K562 (cell line): ENCODE measurements around the gene VDAC2. TPM values are rescaled to one million over a fixed set of nuclear protein-coding genes. Genes with fewer than 3 reads are reported as not detected.

Source experiments
- ATAC-seq: fragments of 200-7000 bp; cut with Tn5 transposase; 3 replicates; pipeline ENCODE4 v1.9.1; 2020; ENCODE audit warnings: moderate library complexity
- BruUV-seq: library from RNA; stranded (reverse); fragments of 400-500 nt; replicated peaks from 2 replicates; lab custom pipeline; 2021; lab: Mats Ljungman, UMichigan
- CTCF ChIA-PET: fragments of 300-600 bp; formaldehyde crosslinking; extraction: SDS; loops from one replicate; lab custom pipeline; 2021; ENCODE audit warnings: low intra/inter-chr PET ratio; lab: Yijun Ruan, JAX
- POLR2A ChIA-PET: fragments of 300-600, 350-650 bp; sonication (Branson Sonifier 250); formaldehyde crosslinking; extraction: SDS; loops from one replicate; lab custom pipeline; 2021; ENCODE audit warnings: antibody characterized with exemption, inconsistent platforms; lab: Yijun Ruan, JAX
- DNase-seq, 4 experiments: peaks; one replicate each; pipeline versions ENCODE4 v3.0.0 to v3.0.0-alpha.2; 2011 to 2018; ENCODE audit warnings: low spot score in 3 of 4, mixed read lengths in 3 of 4; ENCODE audit errors: extremely low read depth in 1 of 4
- FAIRE-seq: peaks from 2 replicates; lab custom pipeline; 2011; peaks lifted over from hg19 to GRCh38; lab: Jason Lieb, UNC
- H2AFZ ChIP-seq: 2 replicates; pipeline ENCODE4 v1.6.0; 2011; ENCODE audit warnings: low read depth, low read length, control low read depth, inconsistent platforms
- H3K27ac ChIP-seq: fragments of 200-600 bp; 3 replicates; pipeline ENCODE4 v1.8.0; 2011; ENCODE audit warnings: low read depth, mild to moderate bottlenecking, control low read depth, inconsistent platforms, low read length, moderate library complexity, mixed read lengths; ENCODE audit errors: extremely low read depth
- H3K27me3 ChIP-seq, 2 experiments: fragments of 300-600 bp in 1 of 2; 2 replicates in 1 of 2; 3 replicates in 1 of 2; pipeline versions ENCODE4 v1.6.0 to v1.8.0; 2011; ENCODE audit warnings: inconsistent platforms in 2 of 2, low read length in 2 of 2, mild to moderate bottlenecking in 1 of 2, mixed read lengths in 1 of 2, moderate library complexity in 1 of 2; ENCODE audit not compliant: control insufficient read depth in 2 of 2, insufficient read depth in 2 of 2
- H3K36me3 ChIP-seq: fragments of 300-600 bp; 3 replicates; pipeline ENCODE4 v1.8.0; 2011; ENCODE audit warnings: mild to moderate bottlenecking, low read length, inconsistent platforms; ENCODE audit not compliant: control insufficient read depth, insufficient read depth
- H3K4me1 ChIP-seq, 2 experiments: fragments of 200-600 bp in 1 of 2; replicated peaks in 1 of 2; 2 replicates in 1 of 2; 3 replicates in 1 of 2; pipeline versions ENCODE4 v1.5.1 to v1.8.0; 2011; ENCODE audit warnings: inconsistent platforms in 2 of 2, low read length in 2 of 2, mild to moderate bottlenecking in 1 of 2, mixed read lengths in 1 of 2, moderate library complexity in 1 of 2; ENCODE audit not compliant: control insufficient read depth in 2 of 2, insufficient read depth in 2 of 2
- H3K4me2 ChIP-seq: 2 replicates; pipeline ENCODE4 v1.6.1; 2011; ENCODE audit warnings: low read length, control low read depth, inconsistent platforms, mixed read lengths; ENCODE audit not compliant: insufficient read depth
- H3K4me3 ChIP-seq: fragments of 200-600 bp; sonication (generic), shearing (Covaris generic); 2 replicates; pipeline ENCODE4 v1.5.1; 2016; ENCODE audit warnings: control low read depth, inconsistent platforms
- H3K79me2 ChIP-seq: fragments of 200-600 bp; 3 replicates; pipeline ENCODE4 v1.8.0; 2011; ENCODE audit warnings: low read length, inconsistent platforms; ENCODE audit not compliant: control insufficient read depth, insufficient read depth
- H3K9ac ChIP-seq, 2 experiments: 2 replicates each; pipeline versions ENCODE4 v1.6.0 to v1.6.1; 2011; ENCODE audit warnings: low read depth in 2 of 2, low read length in 2 of 2, control low read depth in 1 of 2, inconsistent platforms in 1 of 2, mild to moderate bottlenecking in 1 of 2, mixed read lengths in 1 of 2; ENCODE audit not compliant: insufficient read depth in 1 of 2
- H3K9me1 ChIP-seq: one replicate; pipeline ENCODE4 v1.6.0; 2011; ENCODE audit warnings: inconsistent platforms, mild to moderate bottlenecking, low read length, moderate library complexity; ENCODE audit not compliant: control insufficient read depth, insufficient read depth
- H3K9me3 ChIP-seq: replicated peaks from 2 replicates; pipeline ENCODE4 v1.5.1; 2011; ENCODE audit warnings: low read depth, low read length, inconsistent platforms; ENCODE audit not compliant: control insufficient read depth, insufficient read depth
- H4K20me1 ChIP-seq: replicated peaks from 2 replicates; pipeline ENCODE4 v1.6.1; 2011; ENCODE audit warnings: low read length, inconsistent platforms, mixed read lengths; ENCODE audit not compliant: control insufficient read depth, insufficient read depth
- CREM ChIP-seq: IDR thresholded peaks from 2 replicates; pipeline ENCODE4 v1.6.1; 2014; ENCODE audit warnings: antibody characterized with exemption, low read depth
- STAT5B ChIP-seq: fragments of 250-450 bp; sonication (Bioruptor Pico); IDR thresholded peaks from 2 replicates; pipeline ENCODE4 v1.8.0; 2021; ENCODE audit warnings: mild to moderate bottlenecking, inconsistent platforms
- TCF7 ChIP-seq: sonication (generic); IDR thresholded peaks from 2 replicates; pipeline ENCODE4 v1.6.1; 2016; ENCODE audit warnings: antibody characterized with exemption, borderline replicate concordance
- ZNF134 ChIP-seq: fragments of 250-450 bp; sonication (Bioruptor Pico); conservative IDR thresholded peaks from 2 replicates; pipeline ENCODE4 v1.4.0; 2020
- WGBS: fragments of 100-300 bp; shearing (Covaris generic); methylation state at CpG from one replicate; pipeline ENCODE4 v1.1.6; 2016; ENCODE audit warnings: low coverage, mixed read lengths; ENCODE audit not compliant: insufficient coverage; ENCODE audit errors: missing lambda C conversion rate; 5-methylcytosine and 5-hydroxymethylcytosine counted together
- in situ Hi-C: fragments of 300-500 bp; cut with MboI; formaldehyde crosslinking; loops from 4 replicates; pipeline ENCODE4 v1.15.0; 2018; ENCODE audit warnings: inconsistent platforms, mixed read lengths
- intact Hi-C: fragments of 100-400 bp; cut with micrococcal nuclease; formaldehyde crosslinking; loops from 2 replicates; pipeline ENCODE4 v1.14.2; 2022
- polyA plus RNA-seq, 8 experiments: library from polyadenylated mRNA; depleted of rRNA in 4 of 8; stranded (reverse) in 5 of 8; unstranded in 3 of 8; fragments of >200 nt; fragmentation: Nextera tagmentation in 2 of 8; fragmentation: Illumina TruSeq in 1 of 8; extraction: Ambion mirVana in 2 of 8; extraction: Trizol in 1 of 8; gene quantifications; 2 replicates each; pipeline versions ENCODE4 v1.2.1 to v1.2.3, GENCODE V29; 2011 to 2014; ENCODE audit warnings: inconsistent platforms in 1 of 8, missing spikeins in 1 of 8
- total RNA-seq, 7 experiments: library from RNA; depleted of rRNA in 6 of 7; stranded (reverse); fragments of >200 nt in 6 of 7; fragmentation: Illumina TruSeq in 2 of 7; extraction: Trizol in 2 of 7; gene quantifications; 2 replicates each; pipeline versions ENCODE4 v1.2.1 to v1.2.3, GENCODE V29; 2011 to 2021; ENCODE audit warnings: low replicate concordance in 1 of 7
- TF ChIP-seq, protein P1 (sequence below): sonication (generic); formaldehyde crosslinking; IDR thresholded peaks from 2 replicates; pipeline ENCODE4 v1.8.1; 2023; ENCODE audit warnings: missing genetic modification reagents, mild to moderate bottlenecking, borderline replicate concordance

The VDAC2 gene
- total and polyA plus RNA-seq, 9 of the 15 experiments (the other 6 are each of a cell fraction or from before 2014, with no cell fraction given) = 139 to 450 (median 250) TPM

DNA sequence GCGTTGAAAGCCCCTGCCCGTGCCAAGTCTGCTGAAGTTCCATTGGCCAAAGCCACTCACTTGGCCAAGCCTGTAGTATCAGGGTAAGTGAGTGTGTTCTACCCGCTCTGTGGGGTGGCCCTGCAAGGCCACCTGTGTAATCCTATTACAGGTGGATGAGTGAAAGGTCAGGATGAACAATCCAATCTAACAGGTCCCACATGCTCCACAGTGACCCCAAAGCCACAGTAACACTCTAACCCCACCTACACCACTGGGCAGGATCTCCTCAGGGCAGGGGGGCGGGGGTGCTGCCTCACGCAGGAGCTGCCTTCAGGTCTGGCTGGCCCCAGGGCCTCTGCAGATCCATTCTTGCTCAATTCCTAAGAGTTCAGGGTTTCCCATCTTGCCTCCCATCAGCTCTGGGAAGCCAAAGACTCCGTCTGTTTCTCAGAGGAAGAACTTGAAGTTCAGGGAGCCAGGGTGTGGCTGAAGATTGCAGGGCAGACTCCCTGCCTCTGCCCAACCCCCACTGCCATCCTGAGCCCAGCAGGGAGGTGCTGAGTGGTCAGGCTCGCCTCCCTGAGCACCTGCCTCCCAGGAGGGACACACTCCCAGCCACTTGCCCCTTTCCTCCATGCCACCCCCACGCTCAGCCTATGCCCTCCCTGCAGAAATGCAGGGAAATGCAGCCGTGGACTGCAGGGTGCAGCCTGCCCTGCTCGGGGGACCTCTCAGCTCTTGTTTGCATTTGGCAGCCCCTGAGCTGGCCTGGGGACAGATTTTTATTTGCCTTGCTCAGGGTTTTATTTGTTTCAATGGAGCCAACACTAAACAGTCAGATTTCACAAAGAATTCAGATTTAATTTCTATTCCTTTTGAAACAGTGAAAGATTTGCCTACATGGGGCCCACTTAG is 35.0 kb downstream of the VDAC2 start:
- POLR2A ChIA-PET = interaction anchor here (1.5 to 2.4 kb wide), 2 partner anchors 8 to 10 kb away, joined by 5 to 14 read pairs; partner anchors contain the start of gene COMTD1
- DNase-seq = no peak
- Histone ChIP-seq H3K27ac (no peak overlapping the region), H3K36me3 (no peaks in the 10 kb centered on the region), H3K79me2 (no peaks in the 10 kb centered on the region), H3K9ac (peak overlapping the region in 1 of 2 experiments; percentile 32; a peak in 2 of 4 replicates)
- intact Hi-C loops = no loop called here
- TF ChIP-seq CREM = no peak
- TF ChIP-seq, protein P1, sequence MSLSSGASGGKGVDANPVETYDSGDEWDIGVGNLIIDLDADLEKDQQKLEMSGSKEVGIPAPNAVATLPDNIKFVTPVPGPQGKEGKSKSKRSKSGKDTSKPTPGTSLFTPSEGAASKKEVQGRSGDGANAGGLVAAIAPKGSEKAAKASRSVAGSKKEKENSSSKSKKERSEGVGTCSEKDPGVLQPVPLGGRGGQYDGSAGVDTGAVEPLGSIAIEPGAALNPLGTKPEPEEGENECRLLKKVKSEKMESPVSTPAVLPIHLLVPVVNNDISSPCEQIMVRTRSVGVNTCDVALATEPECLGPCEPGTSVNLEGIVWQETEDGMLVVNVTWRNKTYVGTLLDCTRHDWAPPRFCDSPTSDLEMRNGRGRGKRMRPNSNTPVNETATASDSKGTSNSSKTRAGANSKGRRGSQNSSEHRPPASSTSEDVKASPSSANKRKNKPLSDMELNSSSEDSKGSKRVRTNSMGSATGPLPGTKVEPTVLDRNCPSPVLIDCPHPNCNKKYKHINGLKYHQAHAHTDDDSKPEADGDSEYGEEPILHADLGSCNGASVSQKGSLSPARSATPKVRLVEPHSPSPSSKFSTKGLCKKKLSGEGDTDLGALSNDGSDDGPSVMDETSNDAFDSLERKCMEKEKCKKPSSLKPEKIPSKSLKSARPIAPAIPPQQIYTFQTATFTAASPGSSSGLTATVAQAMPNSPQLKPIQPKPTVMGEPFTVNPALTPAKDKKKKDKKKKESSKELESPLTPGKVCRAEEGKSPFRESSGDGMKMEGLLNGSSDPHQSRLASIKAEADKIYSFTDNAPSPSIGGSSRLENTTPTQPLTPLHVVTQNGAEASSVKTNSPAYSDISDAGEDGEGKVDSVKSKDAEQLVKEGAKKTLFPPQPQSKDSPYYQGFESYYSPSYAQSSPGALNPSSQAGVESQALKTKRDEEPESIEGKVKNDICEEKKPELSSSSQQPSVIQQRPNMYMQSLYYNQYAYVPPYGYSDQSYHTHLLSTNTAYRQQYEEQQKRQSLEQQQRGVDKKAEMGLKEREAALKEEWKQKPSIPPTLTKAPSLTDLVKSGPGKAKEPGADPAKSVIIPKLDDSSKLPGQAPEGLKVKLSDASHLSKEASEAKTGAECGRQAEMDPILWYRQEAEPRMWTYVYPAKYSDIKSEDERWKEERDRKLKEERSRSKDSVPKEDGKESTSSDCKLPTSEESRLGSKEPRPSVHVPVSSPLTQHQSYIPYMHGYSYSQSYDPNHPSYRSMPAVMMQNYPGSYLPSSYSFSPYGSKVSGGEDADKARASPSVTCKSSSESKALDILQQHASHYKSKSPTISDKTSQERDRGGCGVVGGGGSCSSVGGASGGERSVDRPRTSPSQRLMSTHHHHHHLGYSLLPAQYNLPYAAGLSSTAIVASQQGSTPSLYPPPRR (CRISPR knock-in tag) = no peak
- no peak for TF ChIP-seq STAT5B (CRISPR knock-in tag)
- no peak for TF ChIP-seq TCF7
- TF ChIP-seq ZNF134 (CRISPR knock-in tag) = no peak
- TF ChIP-seq, all 486 proteins: peak for 0
- FAIRE-seq (no peak), ATAC-seq (no peak)
- BruUV-seq = no TSS peak
- in situ Hi-C loops = no loop called here
- CTCF ChIA-PET = no interaction called here
- peaks cover 0 to 2% of the 10 kb centered on the region in 2 experiments; a peak in 1 of 5 replicates for H3K27me3 ChIP-seq
- no peaks in the 10 kb centered on the region for H3K9me3 ChIP-seq
- WGBS = 32% methylated on average over 10 of the region's 10 CpGs
- no peak overlapping the region for H3K4me3 ChIP-seq
- H3K4me2 ChIP-seq = no peak overlapping the region
- H4K20me1 ChIP-seq = no peaks in the 10 kb centered on the region
- no peaks in the 10 kb centered on the region for H3K9me1 ChIP-seq
- H3K4me1 ChIP-seq = peaks cover 9 to 25% of the 10 kb centered on the region in 2 experiments; a peak in 4 of 5 replicates
- H2AFZ ChIP-seq = no peak overlapping the region
